Non-pigmented ciliary epithelial cell (primary cell): Measurements from ENCODE around the gene GATM.
"Not testable (repeated sequence)": the region's sequence is repeated elsewhere in the genome, so short reads cannot be mapped to it uniquely, and the experiment has no call there.

Source experiments
- DNase-seq: peaks from one replicate; pipeline ENCODE4 v3.0.0-alpha.2; 2010; ENCODE audit warnings: low read depth

Gene GATM

GRCh38 chr15:45351227-45351626 lies 27.1 kb downstream of the GATM start:
- DNase-seq, result no peak

- no peak for DNase-seq
Measured at GRCh38 chr15:45349623-45350022, 28.7 kb downstream of the GATM start.

GRCh38 chr15:45347989-45348388 lies 30.4 kb downstream of the GATM start:
- no peak for DNase-seq

GRCh38 chr15:45347033-45347432 lies 31.3 kb downstream of the GATM start:
- no peak for DNase-seq

GRCh38 chr15:45346381-45346780 lies 32.0 kb downstream of the GATM start:
- DNase-seq, result no peak

GRCh38 chr15:45343258-45343860 lies 35.0 kb downstream of the GATM start:
- DNase-seq, result no peak

GRCh38 chr15:45341790-45342189 lies 36.6 kb downstream of the GATM start:
- DNase-seq, result no peak

GRCh38 chr15:45340429-45340828 lies 37.9 kb downstream of the GATM start:
- no peak for DNase-seq

- no peak for DNase-seq
Measured at GRCh38 chr15:45338417-45338816, 39.9 kb downstream of the GATM start.

GRCh38 chr15:45337224-45337623 lies 41.1 kb downstream of the GATM start:
- DNase-seq, result no peak

- no peak for DNase-seq
Measured at GRCh38 chr15:45333550-45333949, 44.8 kb downstream of the GATM start.

- no peak for DNase-seq
Measured at GRCh38 chr15:45332694-45333093, 45.6 kb downstream of the GATM start.

- DNase-seq, result no peak
Measured at GRCh38 chr15:45331972-45332371, 46.4 kb downstream of the GATM start.

GRCh38 chr15:45328663-45329062 lies 49.7 kb downstream of the GATM start:
- no peak for DNase-seq

GRCh38 chr15:45326741-45327140 lies 51.6 kb downstream of the GATM start:
- no peak for DNase-seq

GRCh38 chr15:45326280-45326679 lies 52.1 kb downstream of the GATM start:
- no peak for DNase-seq

GRCh38 chr15:45320581-45321205 lies 57.7 kb downstream of the GATM start:
- no peak for DNase-seq

- DNase-seq, result no peak
Measured at GRCh38 chr15:45319472-45320214, 58.7 kb downstream of the GATM start.

- DNase-seq, result no peak
Measured at GRCh38 chr15:45314960-45315359, 63.4 kb downstream of the GATM start.

- DNase-seq, result not testable (repeated sequence)
Measured at GRCh38 chr15:45314117-45314516, 64.2 kb downstream of the GATM start.
